Measurements from ENCODE around the gene KIRREL3.

KIRREL3 gene

DNA sequence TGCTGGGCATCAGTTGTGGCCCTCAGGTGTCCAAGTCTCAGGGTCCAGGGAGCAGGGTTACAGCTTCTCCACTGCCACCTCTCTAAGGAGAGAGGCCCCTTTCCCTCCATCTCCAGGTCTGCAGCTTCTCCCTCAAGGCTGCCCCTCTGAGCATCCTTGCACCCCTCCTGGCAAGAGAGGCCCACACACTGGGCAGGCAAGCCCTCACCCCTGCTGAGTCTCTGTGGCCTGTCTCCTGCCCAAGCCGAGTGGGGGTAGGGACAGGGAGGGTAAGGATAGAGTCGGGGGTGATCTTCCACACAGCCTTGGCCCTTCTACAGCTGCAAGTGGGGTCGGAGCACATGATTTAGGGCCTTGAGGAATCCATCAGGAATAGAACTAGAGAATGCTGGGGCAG lies 568.5 kb downstream of the KIRREL3 start:
- in situ Hi-C loops (cut with MboI; ENCODE audit: low pct_unique_long_range_greater_than_20kb, low sequenced_read_pairs, unreplicated experiment), result loop anchor here (25.0 kb wide), 2 partner anchors 555 to 905 kb away; no protein-coding TSS in a partner anchor
- DNase-seq (ENCODE audit: low spot score), result no peak
- TF ChIP-seq CTCF (IDR thresholded peaks at IDR 0.05; ENCODE audit: extremely low read depth, insufficient read depth, missing control alignments), result no peak

DNA sequence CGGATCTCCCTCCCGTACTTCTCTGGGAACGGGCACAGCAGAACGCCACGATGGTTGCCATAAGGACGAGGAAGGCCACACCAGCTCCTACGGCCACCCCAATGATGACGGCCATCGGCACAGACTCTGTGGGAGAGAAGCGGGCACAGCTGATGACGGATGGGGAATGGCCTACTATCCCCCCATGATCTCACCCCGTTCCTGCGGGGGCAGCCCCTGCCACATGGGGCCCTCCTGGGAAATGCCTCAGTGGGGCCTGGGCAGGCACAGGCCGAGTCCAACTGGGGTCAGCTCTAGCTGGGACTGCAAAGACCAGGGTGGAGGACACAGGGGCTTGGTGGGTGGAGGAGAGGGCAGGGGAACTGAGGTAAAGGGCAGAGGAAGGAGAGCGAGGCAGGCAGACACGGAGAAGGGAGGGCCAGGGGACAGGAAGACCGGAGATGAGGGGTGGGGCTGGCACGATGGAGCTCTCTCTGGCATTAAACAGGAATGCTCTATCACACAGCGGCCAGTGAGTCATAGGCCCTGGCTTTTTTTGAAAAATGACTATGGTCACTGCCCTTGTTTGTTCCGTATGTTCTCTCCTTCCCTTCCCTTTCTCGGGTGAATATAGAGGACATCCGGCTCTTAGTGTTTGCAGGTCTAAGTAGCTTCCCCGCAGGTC lies 569.0 kb downstream of the KIRREL3 start:
- in situ Hi-C loops (cut with MboI; ENCODE audit: low pct_unique_long_range_greater_than_20kb, low sequenced_read_pairs, unreplicated experiment), result loop anchor here (25.0 kb wide), 2 partner anchors 556 to 906 kb away; no protein-coding TSS in a partner anchor
- no peak for TF ChIP-seq CTCF (IDR thresholded peaks at IDR 0.05; ENCODE audit: extremely low read depth, insufficient read depth, missing control alignments)
- no peak for DNase-seq (ENCODE audit: low spot score)

GRCh38 chr11:126430581-126431335 lies 569.8 kb downstream of the KIRREL3 start:
- no peak for TF ChIP-seq CTCF (IDR thresholded peaks at IDR 0.05; ENCODE audit: extremely low read depth, insufficient read depth, missing control alignments)
- in situ Hi-C loops (cut with MboI; ENCODE audit: low pct_unique_long_range_greater_than_20kb, low sequenced_read_pairs, unreplicated experiment), result loop anchor here (25.0 kb wide), 2 partner anchors 557 to 907 kb away; no protein-coding TSS in a partner anchor
- no peak for DNase-seq (ENCODE audit: low spot score)

DNA sequence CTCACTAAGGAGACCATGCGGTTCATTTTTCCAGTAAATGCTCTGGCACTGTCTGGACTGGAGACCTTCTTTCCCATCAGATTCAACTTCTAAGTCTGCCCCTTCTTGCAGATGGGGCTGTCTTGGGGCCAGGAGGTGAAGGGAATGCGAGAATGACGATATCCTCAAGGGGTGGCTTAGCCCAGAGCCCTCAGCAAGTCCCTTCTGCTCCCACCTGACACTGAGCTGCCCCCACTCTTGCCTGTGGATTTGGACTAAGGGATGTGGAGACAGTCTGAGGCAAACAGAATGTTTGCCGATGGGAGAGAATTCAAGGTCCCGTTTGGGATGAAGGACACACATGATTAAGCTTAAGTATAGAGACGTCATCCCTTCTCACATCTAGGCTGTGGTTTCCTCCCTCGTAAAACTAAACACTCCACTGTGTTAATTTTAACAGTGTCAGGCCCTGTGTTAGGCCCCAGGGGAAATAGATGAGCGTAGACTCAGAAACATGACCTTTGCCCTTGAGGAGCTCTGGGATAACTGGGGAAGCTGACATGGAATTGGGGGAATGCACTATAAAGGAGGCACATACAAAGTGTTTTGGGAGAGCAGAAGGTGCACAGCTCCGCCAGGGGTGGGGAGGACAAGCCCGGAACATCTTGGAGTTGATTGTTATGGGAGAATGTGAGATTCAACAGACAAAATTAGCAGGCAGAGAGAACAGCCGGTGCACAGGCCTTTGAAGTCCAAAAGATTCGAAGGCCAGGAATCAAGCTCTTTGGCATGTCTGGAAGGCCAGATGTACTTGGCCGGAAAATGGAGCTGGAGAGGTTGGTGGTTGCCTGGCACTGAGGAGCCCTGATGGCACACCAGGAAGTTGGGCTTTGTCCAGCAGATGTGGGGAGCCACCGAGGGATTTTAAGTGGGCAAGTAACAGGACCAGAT lies 573.5 kb downstream of the KIRREL3 start:
- no peak for DNase-seq (ENCODE audit: low spot score)
- in situ Hi-C loops (cut with MboI; ENCODE audit: low pct_unique_long_range_greater_than_20kb, low sequenced_read_pairs, unreplicated experiment), result loop anchor here (25.0 kb wide), 2 partner anchors 560 to 910 kb away; no protein-coding TSS in a partner anchor
- no peak for TF ChIP-seq CTCF (IDR thresholded peaks at IDR 0.05; ENCODE audit: extremely low read depth, insufficient read depth, missing control alignments)

DNA sequence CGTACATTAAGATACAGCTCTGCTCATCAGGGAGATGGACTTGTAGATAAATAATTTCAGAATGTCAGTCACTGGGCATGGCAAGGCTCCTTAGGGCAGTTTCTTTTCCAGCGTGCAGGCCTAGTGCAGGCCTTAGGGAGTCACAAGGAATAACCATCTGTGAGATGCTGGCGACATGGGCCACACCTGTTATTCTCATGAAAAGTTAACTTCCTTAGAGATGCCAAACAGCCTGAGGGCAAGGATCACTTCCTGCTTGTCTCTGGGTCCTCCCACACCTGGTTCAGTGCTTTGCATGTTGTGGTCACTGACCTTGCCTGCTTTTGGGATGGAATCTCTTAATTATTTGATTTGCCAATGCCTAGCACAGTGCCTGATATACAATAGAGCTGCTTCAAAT lies 574.5 kb downstream of the KIRREL3 start:
- no peak for TF ChIP-seq CTCF (IDR thresholded peaks at IDR 0.05; ENCODE audit: extremely low read depth, insufficient read depth, missing control alignments)
- in situ Hi-C loops (cut with MboI; ENCODE audit: low pct_unique_long_range_greater_than_20kb, low sequenced_read_pairs, unreplicated experiment), result loop anchor here (25.0 kb wide), 2 partner anchors 561 to 911 kb away; no protein-coding TSS in a partner anchor
- no peak for DNase-seq (ENCODE audit: low spot score)

Data from GM13977 (cell line).